ENCODE measurements around the gene KIF4B.

GRCh38 chr5:155017610-155018009 is 4.1 kb downstream of the KIF4B start:
- no peak for TF ChIP-seq CTCF (IDR thresholded peaks at IDR 0.05)
- TF ChIP-seq POLR2A (IDR thresholded peaks at IDR 0.05): no peak

Data from adrenal gland (tissue), 5 donors.